NCI-H345 treated with DMSO at 0.1 percent for 48 hours (cell line): ENCODE measurements around the gene BRK1.
"Not testable (repeated sequence)": the region's sequence is repeated elsewhere in the genome, so short reads cannot be mapped to it uniquely, and the experiment has no call there.

ENCODE experiments used
- DNase-seq: peaks from one replicate; lab custom pipeline; 2025; ENCODE audit not compliant: unreplicated experiment; lab: John Stamatoyannopoulos, UW

The BRK1 gene

DNA sequence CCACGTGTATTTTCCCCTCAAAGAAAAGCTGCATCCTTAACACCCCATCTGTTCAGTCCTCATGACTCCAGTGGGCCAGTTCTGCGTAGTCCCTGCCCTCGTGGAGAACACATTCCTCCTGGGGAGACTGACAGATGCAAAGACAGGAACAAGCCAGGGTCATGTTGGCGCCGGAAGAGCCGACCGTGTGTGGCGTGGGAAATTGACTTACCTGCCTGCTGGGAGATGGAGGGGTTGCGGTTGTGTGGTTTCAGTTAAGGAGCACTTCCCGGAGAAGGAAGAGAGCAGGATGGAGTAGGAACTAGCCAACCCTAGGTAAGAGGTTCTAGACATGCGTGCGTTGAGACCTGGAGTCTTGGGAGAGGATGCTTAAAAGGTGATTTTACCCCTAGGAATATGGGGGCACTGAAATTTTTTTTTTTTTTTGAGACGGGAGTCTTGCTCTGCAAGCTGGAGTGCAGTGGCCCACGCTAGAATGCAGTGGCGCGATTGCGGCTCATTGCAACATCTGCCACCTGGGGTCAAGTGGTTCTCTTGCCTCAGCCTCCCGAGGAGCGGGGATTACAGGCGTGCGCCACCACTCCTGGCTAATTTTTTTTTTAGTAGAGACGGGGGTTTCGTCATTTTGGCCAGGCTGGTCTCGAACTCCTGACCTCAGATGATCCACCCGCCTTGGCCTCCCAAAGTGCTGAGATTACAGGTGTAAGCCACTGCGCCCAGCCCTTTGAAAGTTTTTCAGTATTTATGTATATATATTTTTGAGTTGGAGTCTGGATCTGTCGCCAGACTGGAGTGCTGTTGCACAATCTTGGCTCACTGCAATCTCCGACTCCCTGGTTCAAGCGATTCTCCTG is 27.5 kb downstream of the BRK1 start:
- DNase-seq: no peak

- no peak for DNase-seq
Measured at GRCh38 chr3:10145685-10146084, 30.2 kb downstream of the BRK1 start.

- DNase-seq: no peak
Measured at GRCh38 chr3:10149226-10149625, 33.8 kb downstream of the BRK1 start.

DNA sequence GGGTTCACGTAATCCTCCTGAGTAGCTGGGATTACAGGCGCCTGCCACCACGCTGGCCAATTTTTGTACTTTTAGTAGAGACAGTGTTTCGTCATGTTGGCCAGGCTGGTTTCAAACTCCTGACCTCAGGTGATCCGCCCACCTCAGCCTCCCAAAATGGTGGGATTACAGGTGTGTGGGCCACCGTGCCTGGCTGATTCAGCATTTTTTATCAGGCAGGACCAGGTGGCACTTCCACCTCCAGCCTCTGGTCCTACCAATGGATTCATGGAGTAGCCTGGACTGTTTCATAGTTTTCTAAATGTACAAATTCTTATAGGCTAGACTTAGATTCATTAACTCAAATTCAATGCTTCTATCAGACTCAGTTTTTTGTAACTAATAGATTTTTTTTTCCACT is 35.5 kb downstream of the BRK1 start:
- no peak for DNase-seq

- no peak for DNase-seq
Measured at GRCh38 chr3:10154335-10155122, 39.1 kb downstream of the BRK1 start.

GRCh38 chr3:10155123-10155472 is 39.6 kb downstream of the BRK1 start:
- no peak for DNase-seq

- DNase-seq: no peak
Measured at GRCh38 chr3:10155658-10156057, 40.2 kb downstream of the BRK1 start.

DNA sequence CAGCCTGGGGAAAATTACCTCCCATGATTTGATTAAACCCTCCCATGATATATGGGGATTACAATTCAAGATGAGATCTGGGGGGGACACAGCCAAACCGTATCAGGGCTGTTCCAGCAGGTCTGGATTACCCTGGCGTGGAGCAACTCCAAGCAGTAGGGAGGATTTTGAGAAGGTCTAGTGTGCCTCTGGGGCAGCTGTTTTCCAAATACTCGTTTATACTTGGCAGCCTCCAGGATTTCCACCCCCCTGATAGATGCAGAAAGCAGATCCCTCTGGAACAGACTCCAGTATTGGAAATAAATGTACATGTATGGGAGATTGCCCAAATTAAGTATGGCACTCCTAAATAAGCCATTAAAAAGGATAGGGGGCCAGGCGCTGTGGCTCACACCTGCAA is 41.6 kb downstream of the BRK1 start:
- no peak for DNase-seq

- DNase-seq: not testable (repeated sequence)
Measured at GRCh38 chr3:10158555-10158954, 43.1 kb downstream of the BRK1 start.

DNA sequence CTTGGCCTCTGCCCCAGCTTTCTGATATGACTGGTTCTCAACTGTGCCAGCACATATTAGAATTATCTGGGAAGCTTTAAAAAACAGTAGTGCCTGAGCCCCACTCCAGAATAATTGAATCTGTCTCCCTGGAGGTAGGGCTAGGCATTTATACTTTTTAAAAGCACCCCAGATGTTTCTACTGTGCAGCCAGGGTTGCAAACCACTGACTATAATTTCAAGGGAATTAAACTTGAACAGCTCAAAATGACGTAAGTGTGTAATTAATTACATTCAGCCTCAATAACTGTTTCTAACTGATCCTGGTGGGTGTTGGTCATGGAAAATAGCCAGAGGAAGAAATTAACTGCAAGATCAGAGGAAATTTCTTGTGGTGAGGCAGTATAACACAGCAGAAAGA is 44.9 kb downstream of the BRK1 start:
- DNase-seq: no peak

- DNase-seq: no peak
Measured at GRCh38 chr3:10160925-10161324, 45.5 kb downstream of the BRK1 start.

GRCh38 chr3:10162185-10162584 is 46.7 kb downstream of the BRK1 start:
- DNase-seq: no peak

DNA sequence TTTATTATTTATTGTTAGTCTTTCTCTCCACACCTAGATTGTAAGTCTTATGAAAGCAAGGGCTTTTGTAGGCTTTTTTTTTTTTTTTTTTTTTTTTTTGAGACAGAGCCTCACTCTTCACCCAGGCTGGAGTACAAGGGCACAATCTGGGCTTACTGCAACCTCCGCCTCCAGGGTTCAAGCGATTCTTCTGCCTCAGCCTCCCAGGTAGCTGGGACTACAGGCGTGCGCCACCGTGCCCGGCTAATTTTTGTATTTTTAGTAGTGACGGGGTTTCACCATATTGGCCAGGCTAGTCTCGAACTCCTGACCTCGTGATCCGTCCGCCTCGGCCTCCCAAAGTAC is 48.7 kb downstream of the BRK1 start:
- not testable (repeated sequence) for DNase-seq

DNA sequence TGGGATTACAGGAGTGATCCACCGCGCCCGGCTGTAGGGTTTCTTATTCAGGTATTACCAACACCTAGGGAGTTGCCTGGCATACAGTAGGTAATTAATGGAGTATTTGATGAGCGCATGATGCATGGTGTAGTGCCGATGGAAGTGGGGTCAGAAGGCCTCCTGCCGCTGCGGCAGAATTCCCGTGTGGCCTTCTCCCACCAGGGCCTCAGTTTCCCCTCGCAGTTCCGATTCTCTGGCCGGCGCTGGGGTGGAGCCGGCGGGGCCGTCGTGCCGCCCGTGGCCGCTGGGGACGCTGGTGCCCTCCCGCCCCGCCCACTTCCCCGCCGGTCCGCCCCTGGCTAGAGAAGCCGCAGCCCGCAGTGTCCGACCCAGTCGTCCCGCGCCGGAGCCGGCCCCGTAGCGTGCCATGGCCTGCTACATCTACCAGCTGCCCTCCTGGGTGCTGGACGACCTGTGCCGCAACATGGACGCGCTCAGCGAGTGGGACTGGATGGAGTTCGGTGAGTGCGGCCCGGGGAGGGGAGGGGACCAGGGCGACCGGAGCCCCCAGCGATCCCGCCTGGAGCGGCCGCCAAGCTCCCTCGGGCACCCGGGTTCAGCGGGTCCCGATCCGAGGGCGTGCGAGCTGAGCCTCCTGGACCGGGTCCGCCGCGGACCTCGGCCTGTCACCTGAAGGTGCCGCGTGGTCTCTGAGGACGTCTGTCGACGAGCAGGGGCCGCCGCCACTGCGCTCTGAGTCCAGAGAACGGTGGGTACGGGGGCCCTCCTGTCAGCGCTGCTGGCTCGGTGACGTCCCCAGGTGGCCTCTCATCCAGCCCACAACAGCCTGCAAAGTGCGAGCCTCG is 49.3 kb downstream of the BRK1 start, which contains the start of gene IRAK2:
Gene IRAK2, plus strand, starts transcription at position 374 of the 848 bp plus-strand sequence. Its CDS starts 36 bp downstream, at position 410.
- no peak for DNase-seq

GRCh38 chr3:10166213-10166604 is 50.7 kb downstream of the BRK1 start:
- DNase-seq: no peak

DNA sequence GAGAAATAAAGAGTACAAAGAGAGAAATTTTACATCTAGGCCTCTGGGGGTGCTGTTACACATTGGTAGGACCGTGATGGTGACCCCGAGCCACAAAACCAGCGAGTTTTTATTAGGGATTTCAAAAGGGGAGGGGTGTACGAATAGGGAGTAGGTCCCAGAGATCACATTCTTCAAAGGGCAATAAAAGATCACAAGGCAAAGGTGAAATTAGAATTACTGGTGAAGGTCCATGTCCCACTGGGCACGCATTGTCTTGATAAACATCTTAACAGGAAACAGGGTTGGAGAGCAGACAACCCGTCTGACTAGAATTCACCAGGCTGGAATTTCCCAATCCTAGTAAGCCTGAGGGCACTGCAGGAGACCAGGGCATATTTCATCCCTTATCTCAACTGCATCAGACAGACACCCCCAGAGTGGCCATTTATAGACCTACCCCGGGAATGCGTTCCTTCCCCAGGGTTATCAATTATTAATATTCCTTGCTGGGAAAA is 53.6 kb downstream of the BRK1 start:
- no peak for DNase-seq

DNA sequence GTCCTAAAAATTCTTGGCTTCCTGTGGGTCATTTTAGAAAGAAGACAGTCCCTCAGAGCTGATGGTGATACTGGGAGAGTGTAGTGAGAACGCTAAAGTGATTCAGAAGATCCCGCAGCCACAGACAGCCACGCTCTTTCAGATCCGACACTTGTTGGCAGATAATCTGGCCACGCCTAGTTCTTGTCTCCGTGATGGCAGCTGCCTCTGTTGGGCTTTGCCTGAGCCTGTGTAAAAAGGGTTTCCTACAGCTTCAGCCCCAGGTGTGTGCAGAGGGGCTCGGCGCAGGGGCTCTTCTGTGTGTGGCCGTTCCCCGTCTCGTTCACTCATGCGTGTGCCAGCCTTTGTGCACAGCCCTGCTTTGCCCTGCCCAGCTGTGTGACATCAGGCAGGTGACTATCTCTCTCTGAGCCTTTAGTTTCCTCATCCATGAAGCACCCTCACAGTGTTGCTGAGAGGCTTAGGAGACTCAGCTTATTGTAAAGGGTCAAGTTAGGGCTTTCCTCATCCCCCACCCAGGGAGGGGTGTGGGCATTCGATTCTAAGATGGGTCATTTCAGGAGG is 55.5 kb downstream of the BRK1 start:
- no peak for DNase-seq

DNA sequence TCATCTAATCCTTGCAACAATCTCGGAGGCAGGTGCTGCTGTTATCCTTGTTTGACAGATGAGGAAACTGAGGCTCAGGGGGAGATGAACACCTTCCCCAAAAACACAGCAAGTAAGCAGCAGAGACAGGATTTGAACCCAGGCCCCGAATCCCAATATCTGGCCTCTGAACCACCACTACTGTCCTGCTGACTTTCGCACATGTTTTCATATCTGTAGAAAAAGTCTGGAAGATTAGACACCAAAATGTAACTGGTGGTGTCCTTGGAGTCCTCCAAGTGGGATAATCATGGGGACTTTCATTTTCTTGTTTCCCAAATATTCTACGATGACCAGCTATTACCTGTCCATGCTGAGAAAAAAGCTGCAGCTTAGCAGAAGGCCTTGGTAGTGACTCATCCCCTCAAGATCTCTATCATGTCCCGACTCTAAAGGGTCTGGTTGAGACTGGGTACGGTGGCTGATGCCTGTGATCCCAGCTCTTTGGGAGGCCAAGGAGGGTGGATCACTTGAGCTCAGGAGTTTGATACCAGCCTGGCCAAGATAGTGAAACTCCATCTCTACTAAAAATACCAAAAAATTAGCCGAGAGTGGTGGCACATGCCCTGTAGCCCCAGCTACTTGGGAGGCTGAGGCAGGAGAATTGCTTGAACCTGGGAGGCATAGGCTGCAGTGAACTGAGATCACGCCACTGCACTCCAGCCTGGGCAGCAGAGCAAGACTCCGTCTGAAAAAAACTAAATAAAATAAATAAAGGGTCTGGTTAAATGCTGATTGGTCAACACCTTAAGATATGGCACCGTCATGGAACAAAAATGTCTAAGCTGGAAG is 57.8 kb downstream of the BRK1 start:
- no peak for DNase-seq

DNA sequence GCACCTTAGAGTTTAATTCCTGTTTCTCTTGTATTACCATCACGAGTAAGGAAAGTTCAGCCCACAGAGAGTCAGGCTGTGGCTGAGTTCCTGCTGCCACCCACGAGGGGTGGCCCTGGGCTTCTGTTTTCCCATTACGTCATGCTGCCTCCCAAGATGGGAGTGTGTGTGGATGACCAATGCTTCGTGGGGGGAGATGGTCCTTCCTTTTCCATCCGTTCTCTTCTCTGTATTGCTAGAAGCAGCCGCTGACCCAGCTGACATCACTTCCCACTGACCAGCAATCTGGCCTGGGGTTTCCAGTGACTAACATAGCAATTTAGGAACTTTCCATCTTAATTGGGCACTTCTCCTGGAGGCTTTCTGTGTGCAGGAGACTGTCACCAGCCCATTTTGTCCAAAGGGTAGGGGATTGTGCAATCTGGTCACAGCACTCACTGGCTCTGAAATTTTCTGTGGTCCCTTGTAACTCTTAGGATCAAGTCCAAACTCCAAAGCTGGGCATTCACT is 58.5 kb downstream of the BRK1 start:
- no peak for DNase-seq

DNA sequence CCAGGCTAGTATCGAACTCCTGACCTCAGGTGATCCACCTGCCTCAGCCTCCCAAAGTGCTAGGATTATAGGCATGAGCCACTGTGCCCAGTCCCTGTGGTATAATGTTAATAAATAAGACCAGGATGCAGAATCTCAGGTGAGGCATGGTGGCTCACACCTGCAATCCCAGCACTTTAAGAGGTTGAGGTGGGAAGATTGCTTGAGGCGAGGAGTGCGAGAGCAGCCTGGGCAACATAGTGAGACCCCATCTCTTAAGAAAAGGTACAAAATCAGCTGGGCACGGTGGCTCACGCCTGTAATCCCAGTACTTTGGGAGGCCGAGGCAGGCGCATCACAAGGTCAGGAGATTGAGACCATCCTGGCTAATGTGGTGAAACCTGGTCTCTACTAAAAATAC is 59.9 kb downstream of the BRK1 start:
- DNase-seq: not testable (repeated sequence)
